Spleen (tissue), 11 donors: ENCODE measurements around the gene HSBP1L1. TPM values are rescaled to one million over a fixed set of nuclear protein-coding genes. Genes with fewer than 3 reads are reported as not detected.
A peak's percentile ranks its signal among the peaks of the same experiment; 100 is the strongest.

Experiments used
- DNase-seq: peaks from one replicate; pipeline ENCODE4 v3.0.0-alpha.2; 2020
- H3K27ac ChIP-seq, 8 donors: fragments of 200-600 bp; sonication (generic) in 7 of 8; 1 replicate in 4 of 8; 2 replicates in 4 of 8; pipeline versions ENCODE4 v1.5.0 to v1.8.0; 2016 to 2021; ENCODE audit warnings: inconsistent platforms in 4 of 8, mild to moderate bottlenecking in 4 of 8, moderate library complexity in 1 of 8
- H3K27me3 ChIP-seq, 7 donors: fragments of 200-600 bp; sonication (generic) in 6 of 7; replicated peaks in 1 of 7; 1 replicate in 4 of 7; 2 replicates in 3 of 7; pipeline versions ENCODE4 v1.5.0 to v1.8.0; 2016 to 2021; ENCODE audit warnings: inconsistent platforms in 3 of 7, mild to moderate bottlenecking in 1 of 7
- H3K36me3 ChIP-seq, 6 donors: fragments of 200-600 bp; sonication (generic) in 5 of 6; 1 replicate in 4 of 6; 2 replicates in 2 of 6; pipeline versions ENCODE4 v1.5.0 to v1.8.0; 2016 to 2021; ENCODE audit warnings: inconsistent platforms in 2 of 6
- H3K4me1 ChIP-seq, 6 donors: fragments of 200-600 bp; sonication (generic) in 5 of 6; 1 replicate in 3 of 6; 2 replicates in 3 of 6; pipeline versions ENCODE4 v1.5.0 to v1.8.0; 2016 to 2021; ENCODE audit warnings: inconsistent platforms in 3 of 6
- H3K4me3 ChIP-seq, 8 donors: fragments of 200-600 bp; sonication (generic) in 7 of 8; 1 replicate in 4 of 8; 2 replicates in 4 of 8; pipeline versions ENCODE4 v1.5.0 to v1.8.0; 2016 to 2021; ENCODE audit warnings: inconsistent platforms in 4 of 8, mild to moderate bottlenecking in 4 of 8, moderate library complexity in 2 of 8
- H3K9me3 ChIP-seq, 8 donors: fragments of 200-600 bp; sonication (generic) in 7 of 8; 1 replicate in 4 of 8; 2 replicates in 4 of 8; pipeline versions ENCODE4 v1.5.0 to v1.8.0; 2016 to 2021; ENCODE audit warnings: inconsistent platforms in 4 of 8
- CTCF ChIP-seq, 11 experiments: fragments of 200-600 bp in 7 of 11; fragments of 450-650 bp in 4 of 11; sonication (generic) in 4 of 11; IDR thresholded peaks in 8 of 11; conservative IDR thresholded peaks in 3 of 11; 1 replicate in 7 of 11; 2 replicates in 4 of 11; pipeline versions ENCODE4 v1.4.0 to v1.8.0; 2016 to 2021; ENCODE audit warnings: antibody characterized with exemption in 11 of 11, inconsistent platforms in 4 of 11, mild to moderate bottlenecking in 1 of 11
- POLR2A ChIP-seq, 3 donors: fragments of 450-650 bp; IDR thresholded peaks; one replicate each; pipeline ENCODE4 v1.5.1; 2017; ENCODE audit warnings: antibody characterized with exemption in 3 of 3, mild to moderate bottlenecking in 1 of 3
- POLR2AphosphoS5 ChIP-seq, 3 donors: sonication (generic); formaldehyde crosslinking; IDR thresholded peaks; one replicate each; pipeline ENCODE4 v1.5.1; 2017; ENCODE audit warnings: antibody characterized with exemption in 3 of 3
- WGBS, 5 donors: extraction: QIAGEN DNeasy Blood & Tissue Kit in 3 of 5; methylation state at CpG; one replicate each; pipeline versions ENCODE4 v1.1.5 to v1.1.7; 2013 to 2018; 5-methylcytosine and 5-hydroxymethylcytosine counted together
- intact Hi-C: fragments of 100-400 bp; cut with DNase I; formaldehyde crosslinking; loops from one replicate; pipeline ENCODE4 v1.15.0; 2023; ENCODE audit warnings: low total_unique reads
- polyA plus RNA-seq, 3 donors: library from polyadenylated mRNA; stranded (reverse); fragments of 200-250 nt; gene quantifications; one replicate each; pipeline ENCODE4 v1.2.1, GENCODE V29; 2013
- total RNA-seq, 7 donors: library from RNA; depleted of rRNA in 3 of 7; stranded (reverse); fragments of >200 nt in 3 of 7; fragmentation: NEBNext Ultra II Directional in 4 of 7; extraction: Animal tissue kit (Norgen Biotek cat#: 25700) in 4 of 7; gene quantifications; one replicate each; pipeline versions ENCODE4 v1.1.0 to v1.2.1, GENCODE V29; 2016 to 2021
- donor health status: healthy with polysubstance abuse.
- donor health status: DM: no; HTN: no; CAD: no; lungs with moderate emphysema.
- donor health status: DM: no; HTN: no; CAD: no.
- donor health status: Bipolar disorder and iron deficiency.
- donor health status: healthy.
- donor health status: DM: no; HTN: no; CAD: no.
- donor health status: DM: yes; HTN: yes; CAD: no.

The HSBP1L1 gene
- total and polyA plus RNA-seq, 10 donors = 10.0 to 36.4 (median 18.8) TPM

GRCh38 chr18:79965119-79965902 lies 868 bp downstream of the HSBP1L1 start:
- DNase-seq = peak; percentile 81
- peak overlapping the region; percentile 61 to 83 (median 78) for H3K27ac ChIP-seq
- WGBS, 5 donors = 10 to 18% (median 15%) methylated on average over 16 to 24 of the region's 24 CpGs
- TF ChIP-seq POLR2AphosphoS5 (IDR thresholded peaks at IDR 0.05) (peak in 1 of 3 donors; percentile 44), POLR2A (IDR thresholded peaks at IDR 0.05) (no peak), CTCF (IDR thresholded peaks at IDR 0.05 in 8 of 11, conservative IDR thresholded peaks at IDR 0.05 in 3 of 11) (no peak)
- intact Hi-C loops = no loop called here
- peaks cover 5 to 44% (median 21%) of the 10 kb centered on the region in 6 donors for H3K4me1 ChIP-seq
- H3K4me3 ChIP-seq = peak overlapping the region; percentile 38 to 83 (median 56)
- H3K9me3 ChIP-seq = no peaks in the 10 kb centered on the region
- peaks cover 0 to 4% (median 0%) of the 10 kb centered on the region in 7 donors for H3K27me3 ChIP-seq
- peaks cover 0 to 28% (median 9%) of the 10 kb centered on the region in 6 donors for H3K36me3 ChIP-seq

- Histone ChIP-seq H3K36me3 (peaks cover 0 to 81% (median 56%) of the 10 kb centered on the region in 6 donors), H3K27me3 (no peaks in the 10 kb centered on the region), H3K4me3 (no peak overlapping the region), H3K4me1 (peaks cover 0 to 13% (median 6%) of the 10 kb centered on the region in 6 donors), H3K27ac (no peak overlapping the region), H3K9me3 (no peaks in the 10 kb centered on the region)
- DNase-seq = no peak
- TF ChIP-seq POLR2AphosphoS5 (IDR thresholded peaks at IDR 0.05) = no peak
- TF ChIP-seq CTCF (IDR thresholded peaks at IDR 0.05 in 8 of 11, conservative IDR thresholded peaks at IDR 0.05 in 3 of 11) = no peak
- no peak for TF ChIP-seq POLR2A (IDR thresholded peaks at IDR 0.05)
- whole genome bisulfite sequencing, 5 donors = 88 to 93% (median 91%) methylated on average over 12 of the region's 12 CpGs
- intact Hi-C loops = no loop called here
Measured at GRCh38 chr18:79970419-79971133, 6.1 kb downstream of the HSBP1L1 start.

GRCh38 chr18:79971211-79971952 lies 6.9 kb downstream of the HSBP1L1 start:
- 87 to 93% (median 89%) methylated on average over 17 of the region's 17 CpGs for WGBS, 5 donors
- Histone ChIP-seq H3K9me3 (no peaks in the 10 kb centered on the region), H3K27me3 (no peaks in the 10 kb centered on the region), H3K4me1 (peaks cover 0 to 11% (median under 1%) of the 10 kb centered on the region in 6 donors), H3K4me3 (no peak overlapping the region), H3K27ac (no peak overlapping the region), H3K36me3 (peaks cover 0 to 89% (median 60%) of the 10 kb centered on the region in 6 donors)
- no peak for DNase-seq
- TF ChIP-seq POLR2AphosphoS5 (IDR thresholded peaks at IDR 0.05) (peak in 1 of 3 donors; percentile 25), POLR2A (IDR thresholded peaks at IDR 0.05) (no peak), CTCF (IDR thresholded peaks at IDR 0.05 in 8 of 11, conservative IDR thresholded peaks at IDR 0.05 in 3 of 11) (no peak)
- intact Hi-C loops = no loop called here
